ENCODE measurements around the gene ADAMTS15. TPM values are rescaled to one million over a fixed set of nuclear protein-coding genes. Genes with fewer than 3 reads are reported as not detected.

The ADAMTS15 gene
- total RNA-seq, 2 donors from 2014 or later = not detected

Other genes with a start within 250 kb of the ADAMTS15 start
- 10 to 100 TPM; 47.7 to 48.1 TPM for gene ZBTB44, start 133.7 kb upstream of the ADAMTS15 start, total RNA-seq
- not detected for gene ADAMTS8, start 20.0 kb upstream of the ADAMTS15 start, total RNA-seq